Measurements from ENCODE around the gene ZNF622.
A peak's percentile ranks its signal among the peaks of the same experiment; 100 is the strongest.

Gene ZNF622

GRCh38 chr5:16413166-16413860, 52.3 kb downstream of the ZNF622 start:
- no peak for DNase-seq (ENCODE audit: low read depth)
- H3K4me3 ChIP-seq (ENCODE audit: low read length), result no peak overlapping the region
- TF ChIP-seq CTCF (conservative IDR thresholded peaks at IDR 0.05; ENCODE audit: low read depth, low read length), result no peak

- DNase-seq (ENCODE audit: low read depth), result no peak
- TF ChIP-seq CTCF (conservative IDR thresholded peaks at IDR 0.05; ENCODE audit: low read depth, low read length), result no peak
- no peak overlapping the region for H3K4me3 ChIP-seq (ENCODE audit: low read length)
Measured at GRCh38 chr5:16412556-16412955, 53.0 kb downstream of the ZNF622 start.

- no peak for TF ChIP-seq CTCF (conservative IDR thresholded peaks at IDR 0.05; ENCODE audit: low read depth, low read length)
- no peak overlapping the region for H3K4me3 ChIP-seq (ENCODE audit: low read length)
- no peak for DNase-seq (ENCODE audit: low read depth)
Measured at GRCh38 chr5:16411741-16412455, 53.7 kb downstream of the ZNF622 start.

GRCh38 chr5:16411235-16411634, 54.4 kb downstream of the ZNF622 start:
- TF ChIP-seq CTCF (conservative IDR thresholded peaks at IDR 0.05; ENCODE audit: low read depth, low read length), result no peak
- DNase-seq (ENCODE audit: low read depth), result no peak
- no peak overlapping the region for H3K4me3 ChIP-seq (ENCODE audit: low read length)

- DNase-seq (ENCODE audit: low read depth), result no peak
- H3K4me3 ChIP-seq (ENCODE audit: low read length), result no peak overlapping the region
Measured at GRCh38 chr5:16410338-16410737, 55.3 kb downstream of the ZNF622 start.

GRCh38 chr5:16406630-16407029, 59.0 kb downstream of the ZNF622 start:
- no peak overlapping the region for H3K4me3 ChIP-seq (ENCODE audit: low read length)
- DNase-seq (ENCODE audit: low read depth), result no peak
- no peak for TF ChIP-seq CTCF (conservative IDR thresholded peaks at IDR 0.05; ENCODE audit: low read depth, low read length)

More at GRCh38 chr5:16410338-16410737, 55.3 kb downstream of the ZNF622 start:
- TF ChIP-seq CTCF (conservative IDR thresholded peaks at IDR 0.05; ENCODE audit: low read depth, low read length), result no peak

GRCh38 chr5:16406023-16406422, 59.6 kb downstream of the ZNF622 start:
- peak; percentile 2 for DNase-seq (ENCODE audit: low read depth)
- H3K4me3 ChIP-seq (ENCODE audit: low read length), result no peak overlapping the region
- TF ChIP-seq CTCF (conservative IDR thresholded peaks at IDR 0.05; ENCODE audit: low read depth, low read length), result no peak

Data from retinal pigment epithelial cell (primary cell).